DLD1 (cell line): ENCODE data around the gene RIMBP3C.
"Not testable (repeated sequence)": the region's sequence is repeated elsewhere in the genome, so short reads cannot be mapped to it uniquely, and the experiment has no call there.

Source experiments
- in situ Hi-C: cut with HindIII; loops from 2 replicates; pipeline ENCODE4 v1.10.0; 2017; ENCODE audit warnings: low sequenced_read_pairs

RIMBP3C gene, protein sequence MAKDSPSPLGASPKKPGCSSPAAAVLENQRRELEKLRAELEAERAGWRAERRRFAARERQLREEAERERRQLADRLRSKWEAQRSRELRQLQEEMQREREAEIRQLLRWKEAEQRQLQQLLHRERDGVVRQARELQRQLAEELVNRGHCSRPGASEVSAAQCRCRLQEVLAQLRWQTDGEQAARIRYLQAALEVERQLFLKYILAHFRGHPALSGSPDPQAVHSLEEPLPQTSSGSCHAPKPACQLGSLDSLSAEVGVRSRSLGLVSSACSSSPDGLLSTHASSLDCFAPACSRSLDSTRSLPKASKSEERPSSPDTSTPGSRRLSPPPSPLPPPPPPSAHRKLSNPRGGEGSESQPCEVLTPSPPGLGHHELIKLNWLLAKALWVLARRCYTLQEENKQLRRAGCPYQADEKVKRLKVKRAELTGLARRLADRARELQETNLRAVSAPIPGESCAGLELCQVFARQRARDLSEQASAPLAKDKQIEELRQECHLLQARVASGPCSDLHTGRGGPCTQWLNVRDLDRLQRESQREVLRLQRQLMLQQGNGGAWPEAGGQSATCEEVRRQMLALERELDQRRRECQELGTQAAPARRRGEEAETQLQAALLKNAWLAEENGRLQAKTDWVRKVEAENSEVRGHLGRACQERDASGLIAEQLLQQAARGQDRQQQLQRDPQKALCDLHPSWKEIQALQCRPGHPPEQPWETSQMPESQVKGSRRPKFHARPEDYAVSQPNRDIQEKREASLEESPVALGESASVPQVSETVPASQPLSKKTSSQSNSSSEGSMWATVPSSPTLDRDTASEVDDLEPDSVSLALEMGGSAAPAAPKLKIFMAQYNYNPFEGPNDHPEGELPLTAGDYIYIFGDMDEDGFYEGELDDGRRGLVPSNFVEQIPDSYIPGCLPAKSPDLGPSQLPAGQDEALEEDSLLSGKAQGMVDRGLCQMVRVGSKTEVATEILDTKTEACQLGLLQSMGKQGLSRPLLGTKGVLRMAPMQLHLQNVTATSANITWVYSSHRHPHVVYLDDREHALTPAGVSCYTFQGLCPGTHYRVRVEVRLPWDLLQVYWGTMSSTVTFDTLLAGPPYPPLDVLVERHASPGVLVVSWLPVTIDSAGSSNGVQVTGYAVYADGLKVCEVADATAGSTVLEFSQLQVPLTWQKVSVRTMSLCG (N-terminal part only)

DNA sequence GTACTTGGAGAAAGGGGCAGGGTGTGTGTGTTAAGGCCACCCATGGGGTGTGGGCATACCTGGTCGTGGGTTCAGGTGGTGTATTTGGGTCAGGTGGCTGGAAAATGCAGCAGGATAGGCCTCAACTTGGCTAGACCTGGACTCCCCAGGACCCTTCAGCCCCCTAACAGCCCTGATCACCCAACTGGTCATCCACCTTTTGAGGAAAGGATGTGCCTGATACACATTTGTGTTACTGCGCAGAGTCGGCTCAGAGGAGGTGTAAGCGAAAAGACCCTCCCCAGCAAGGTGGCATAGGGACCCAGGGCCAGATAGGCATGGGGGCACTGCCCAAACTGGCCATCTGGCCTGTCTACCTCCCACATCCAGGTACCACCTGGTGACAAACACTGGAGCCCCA, at the start of gene RIMBP3C:
RIMBP3C (minus strand) TSS at position 101 of the 400 bp plus-strand sequence. CDS start 485 bp downstream, outside the sequence.
- in situ Hi-C loops, result not testable (repeated sequence)

DNA sequence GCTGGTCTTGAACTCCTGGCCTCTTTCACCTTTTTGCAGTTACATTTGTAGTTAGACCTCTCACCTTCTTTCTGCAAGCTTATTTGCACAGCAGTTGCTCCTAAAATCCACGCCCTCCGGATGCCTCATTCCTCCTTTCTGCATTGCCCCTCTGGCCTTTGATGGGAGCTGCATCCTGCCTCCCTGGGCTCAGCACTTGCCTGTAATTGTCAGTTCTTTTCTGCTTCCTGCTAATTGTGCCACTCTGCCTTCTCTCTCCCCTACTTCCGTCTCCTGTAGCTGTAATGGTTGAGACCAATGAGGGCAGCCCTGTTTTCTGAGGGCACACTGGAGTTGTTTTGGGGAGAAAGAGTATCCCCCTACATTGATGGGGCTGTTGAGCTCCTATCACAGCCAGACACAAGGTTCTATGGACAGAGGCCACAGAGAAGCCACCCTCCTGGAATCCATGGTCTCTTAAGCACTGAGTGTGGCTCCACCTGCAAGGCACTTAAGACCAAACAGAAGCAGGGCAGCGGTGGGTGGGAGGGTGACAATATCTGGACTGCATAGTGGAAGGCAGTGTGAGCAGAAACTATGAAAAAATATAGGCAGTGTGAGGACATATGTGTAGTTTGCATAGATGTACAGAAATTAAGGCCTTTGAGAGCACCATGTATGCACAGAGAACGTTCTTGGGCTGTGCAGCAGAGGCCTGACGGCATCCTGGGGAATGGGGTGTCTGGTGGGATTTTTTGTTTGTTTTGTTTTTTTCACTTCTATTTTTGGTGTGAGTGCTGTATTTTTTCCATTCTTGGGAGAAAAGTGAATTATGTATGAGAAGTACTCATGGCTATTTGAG, 48.0 kb upstream of the RIMBP3C start:
- in situ Hi-C loops, result no loop called here

DNA sequence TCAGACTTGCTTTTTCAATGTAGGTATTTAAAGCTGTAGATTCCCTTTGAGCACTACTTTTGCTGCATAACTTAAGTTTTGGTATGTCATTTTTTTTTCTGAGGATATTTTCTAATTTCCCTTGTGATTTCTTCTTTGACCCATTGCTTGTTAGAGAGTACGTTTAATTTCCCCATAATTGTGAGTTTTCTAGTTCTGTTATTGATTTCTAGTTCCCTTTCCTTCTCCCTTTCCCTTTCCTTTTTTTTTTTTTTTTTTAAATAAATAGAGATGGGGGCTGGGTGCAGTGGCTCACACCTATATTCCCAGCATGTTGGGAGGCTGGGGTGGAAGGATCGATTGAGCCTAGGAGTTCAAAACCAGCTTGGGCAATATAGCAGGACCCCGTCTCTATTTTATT, 47.0 kb upstream of the RIMBP3C start:
- in situ Hi-C loops, result no loop called here

DNA sequence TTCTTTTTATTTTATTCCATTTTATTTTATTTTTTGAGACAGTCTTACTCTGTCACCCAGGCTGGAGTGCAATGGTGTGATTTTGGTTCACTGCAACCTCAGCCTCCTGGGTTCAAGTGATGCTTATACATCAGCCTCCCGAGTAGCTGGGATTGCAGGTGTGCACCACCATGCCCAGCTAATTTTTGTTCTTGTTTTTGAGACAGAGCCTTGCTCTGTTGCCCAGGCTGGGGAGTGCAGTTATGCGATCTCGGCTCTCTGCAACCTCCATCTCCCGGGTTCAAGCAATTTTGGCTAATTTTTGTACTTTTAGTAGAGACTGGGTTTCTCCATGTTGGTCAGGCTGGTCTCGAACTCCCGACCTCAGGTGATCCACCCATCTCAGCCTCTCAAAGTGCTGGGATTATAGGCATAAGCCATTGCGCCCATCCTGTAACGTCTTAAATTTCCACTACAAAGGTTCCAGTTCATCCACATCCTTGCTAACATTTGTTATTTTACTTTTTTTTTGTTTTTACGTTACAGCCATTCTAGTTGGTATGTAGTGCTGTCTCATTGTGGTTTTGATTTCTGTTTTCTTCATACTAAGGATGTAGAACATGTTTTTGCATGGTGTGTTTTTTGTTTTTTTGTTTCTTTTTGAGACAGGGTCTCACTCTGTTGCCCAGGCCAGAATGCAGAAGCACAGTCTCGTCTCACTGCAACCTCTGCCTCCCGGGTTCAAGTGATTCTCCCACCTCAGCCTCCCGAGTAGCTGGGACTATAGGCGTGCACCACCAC, 45.3 kb upstream of the RIMBP3C start:
- in situ Hi-C loops, result not testable (repeated sequence)

DNA sequence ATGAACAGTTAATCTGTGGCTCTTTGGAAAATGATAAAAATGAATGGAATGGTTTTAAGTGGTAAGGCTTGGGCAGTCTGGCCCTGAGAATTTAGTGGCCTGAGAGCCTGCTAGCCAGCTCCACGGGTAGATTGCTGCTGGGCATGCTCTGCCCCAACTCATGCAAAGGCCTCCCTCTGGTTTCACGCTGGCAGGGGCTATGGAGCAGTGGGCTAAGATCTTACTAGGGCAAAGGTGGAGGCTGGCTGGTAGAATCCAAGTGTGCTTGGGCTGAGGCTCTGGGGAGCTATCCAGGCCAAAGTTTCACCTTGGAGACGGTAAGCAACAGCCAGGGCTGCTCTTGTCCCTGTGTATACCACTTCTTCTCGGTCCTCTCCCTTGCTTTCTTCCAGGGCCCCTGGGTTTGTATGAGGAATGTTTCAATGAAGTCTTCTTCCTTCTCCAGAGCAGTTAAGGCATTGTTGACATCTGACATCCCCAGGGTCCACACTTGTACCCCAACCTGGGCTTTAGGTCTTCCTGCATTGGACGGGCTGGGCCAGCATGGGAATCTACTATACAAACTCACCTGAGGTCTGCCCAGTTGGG, 43.7 kb upstream of the RIMBP3C start:
- in situ Hi-C loops, result no loop called here

DNA sequence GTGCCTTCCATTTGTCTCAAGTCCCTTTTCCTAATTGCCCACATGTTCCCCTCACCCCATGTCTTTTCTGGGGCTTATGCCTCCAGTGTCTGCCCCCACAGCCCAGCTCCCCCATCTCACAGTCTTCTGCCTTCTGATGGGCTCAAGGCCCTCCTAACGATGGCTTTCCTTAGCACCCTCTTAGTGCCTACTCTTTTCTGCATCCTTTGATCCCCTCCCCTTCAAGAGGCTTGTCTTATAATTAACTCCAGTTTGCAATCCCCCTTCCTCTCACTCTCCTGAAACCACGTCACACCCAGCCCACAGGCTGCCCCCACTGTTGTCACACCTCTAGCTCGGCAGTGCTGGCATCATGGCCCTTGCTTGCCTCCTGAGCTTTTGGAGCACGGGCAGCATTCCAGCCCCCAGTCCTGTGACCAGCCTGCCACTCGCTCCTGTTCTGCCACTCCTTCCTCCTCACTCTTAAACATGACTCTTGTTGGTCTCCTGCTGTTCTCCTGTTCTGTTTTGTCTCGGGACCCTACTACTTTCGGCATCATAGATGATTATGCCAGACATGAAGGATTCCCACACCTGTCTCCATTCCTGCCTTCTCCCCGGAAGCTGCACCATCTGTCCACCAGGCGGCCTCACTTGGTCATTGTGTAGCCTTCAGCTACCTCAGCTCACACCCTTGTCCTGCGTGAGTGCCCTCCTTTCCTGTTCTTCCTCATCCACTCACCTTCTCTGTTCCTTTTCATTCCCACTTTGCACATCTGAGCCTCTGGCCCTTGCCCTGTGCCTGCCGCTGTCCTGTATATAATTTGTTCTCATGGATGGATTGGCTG, 42.4 kb upstream of the RIMBP3C start:
- in situ Hi-C loops, result no loop called here

DNA sequence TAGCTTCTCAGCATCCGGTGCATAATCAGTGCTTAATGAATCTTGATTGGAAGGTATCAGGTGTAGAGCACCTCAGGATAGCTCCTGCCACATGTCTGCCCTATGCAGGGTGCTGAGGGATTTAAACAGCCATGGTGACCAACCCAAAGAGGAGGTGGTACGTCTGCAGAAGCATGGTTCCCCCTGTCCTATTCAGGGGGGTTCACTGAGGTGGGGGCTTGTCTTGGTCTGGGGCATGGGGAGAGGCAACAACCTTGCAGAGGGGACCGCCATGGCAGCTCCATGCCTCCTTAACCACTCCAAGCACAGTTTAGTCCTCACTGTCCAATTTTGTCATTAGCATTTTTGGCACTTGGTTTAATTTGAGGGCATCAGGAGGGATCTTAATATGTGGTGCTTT, 41.2 kb upstream of the RIMBP3C start:
- in situ Hi-C loops, result no loop called here

DNA sequence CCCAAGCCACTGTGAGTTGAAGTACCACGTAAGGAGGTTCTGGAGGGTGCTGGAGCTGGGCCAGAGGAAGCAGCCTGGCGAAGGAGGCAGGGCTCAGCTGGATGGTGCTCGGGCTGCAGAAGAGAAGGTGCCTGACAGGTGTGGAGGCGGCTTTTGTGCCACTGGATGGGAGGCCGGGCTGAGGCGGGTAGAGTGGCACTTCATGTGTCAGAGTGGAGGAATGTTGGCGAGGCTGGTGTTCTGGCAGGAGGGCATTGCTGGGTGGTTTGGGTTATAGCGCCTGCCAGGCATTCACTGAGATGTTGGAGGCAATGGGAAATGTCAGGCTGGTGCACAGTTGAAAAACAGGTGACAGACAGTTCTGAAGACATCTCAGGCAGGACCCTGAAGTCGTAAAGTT, 40.4 kb upstream of the RIMBP3C start:
- in situ Hi-C loops, result no loop called here

DNA sequence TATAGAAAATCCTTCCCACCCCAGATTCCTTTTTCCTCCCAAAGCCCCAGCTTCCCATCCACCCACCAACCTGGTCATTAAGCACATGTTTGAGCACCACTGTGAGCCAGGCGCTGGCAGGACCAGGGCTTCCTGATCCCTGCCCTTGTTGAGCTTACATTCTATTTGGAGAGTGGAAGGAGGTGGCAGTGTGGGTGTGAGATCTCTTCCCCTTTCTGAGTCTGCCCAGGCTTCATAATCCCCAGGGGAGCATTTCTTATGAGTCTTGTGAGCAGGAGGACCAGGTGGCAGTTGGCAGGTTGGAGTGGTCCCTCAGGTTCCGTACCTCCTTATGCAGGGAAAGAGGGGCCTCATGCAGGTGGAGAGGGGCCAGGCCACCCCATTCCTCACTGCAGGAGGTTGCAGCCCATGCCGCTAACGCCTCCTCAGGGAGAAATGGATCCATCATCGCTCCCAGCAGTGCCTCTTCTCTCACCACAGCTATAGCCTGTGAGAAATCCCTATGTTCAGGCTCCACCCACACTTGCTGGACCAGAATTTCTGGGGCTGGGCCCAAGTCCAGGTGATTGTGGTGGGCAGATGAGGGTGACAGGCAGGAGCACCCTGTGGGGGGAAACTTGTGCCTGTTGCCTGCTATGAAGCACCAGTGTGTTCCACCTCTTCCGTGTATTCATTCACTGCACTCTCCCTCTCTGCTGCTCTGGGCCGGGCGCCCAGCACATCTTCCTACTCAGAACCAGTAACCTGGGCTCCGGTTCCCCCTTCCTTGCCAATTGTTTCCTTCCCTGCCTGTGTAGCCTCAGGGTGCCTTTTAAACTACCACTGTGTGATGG, 39.8 kb upstream of the RIMBP3C start:
- in situ Hi-C loops, result no loop called here

DNA sequence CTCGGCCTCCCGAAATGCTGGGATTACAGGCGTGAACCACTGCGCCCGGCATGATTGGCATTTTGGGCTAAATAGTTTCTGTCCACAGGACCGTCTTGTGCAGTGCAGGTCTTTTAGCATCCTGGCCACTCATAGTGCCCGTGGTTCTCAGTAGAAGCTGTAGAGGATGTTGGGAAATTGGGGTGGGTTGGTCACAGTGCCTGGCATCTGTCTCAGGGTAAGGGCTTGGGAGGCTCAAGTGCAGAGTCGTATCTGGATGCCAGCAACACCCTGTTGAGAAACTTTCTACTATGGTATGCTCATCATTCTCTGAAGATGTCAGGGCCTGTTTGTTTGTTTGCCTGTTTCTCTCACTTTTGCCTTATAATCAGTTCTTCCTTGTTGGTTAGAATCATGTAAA, 38.1 kb upstream of the RIMBP3C start:
- in situ Hi-C loops, result no loop called here

DNA sequence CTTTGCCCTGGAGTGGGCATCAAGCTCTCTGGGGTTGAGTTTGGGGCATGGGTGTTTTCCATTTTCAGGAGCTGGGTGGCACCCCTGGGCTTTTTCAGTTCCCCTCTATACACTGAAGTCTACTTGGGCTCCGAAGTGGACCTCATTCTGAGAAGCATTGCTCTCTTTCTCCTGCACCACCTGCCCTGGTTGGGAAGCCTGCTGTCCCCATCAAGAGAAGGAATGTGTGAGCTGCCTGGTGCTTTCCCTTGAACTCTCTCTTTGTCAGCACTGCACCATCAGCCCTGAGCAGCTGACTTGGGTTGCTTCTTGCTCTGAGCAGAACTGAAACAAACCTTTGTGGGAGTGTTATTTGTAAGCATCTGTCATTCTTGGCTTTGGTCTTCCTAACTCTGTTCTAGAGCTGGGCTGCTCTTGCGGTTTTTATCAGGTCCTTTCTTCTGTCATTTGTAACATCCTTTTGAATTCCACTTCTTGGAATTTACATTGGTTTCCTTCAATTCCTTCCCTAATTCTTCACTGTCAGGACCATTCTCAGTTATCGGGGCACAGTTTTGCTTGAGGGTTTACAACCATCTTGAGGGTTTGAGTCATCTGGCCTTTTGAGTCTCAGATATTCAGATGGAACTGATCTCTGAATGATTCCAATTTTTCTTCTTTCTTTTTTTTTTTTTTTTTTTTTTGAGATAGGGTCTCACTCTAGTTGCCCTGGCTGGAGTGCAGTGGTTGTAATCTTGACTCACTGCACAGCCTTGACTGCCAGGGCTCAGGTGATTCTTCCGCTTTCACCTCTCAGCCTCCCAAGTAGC, 36.7 kb upstream of the RIMBP3C start:
- in situ Hi-C loops, result no loop called here

DNA sequence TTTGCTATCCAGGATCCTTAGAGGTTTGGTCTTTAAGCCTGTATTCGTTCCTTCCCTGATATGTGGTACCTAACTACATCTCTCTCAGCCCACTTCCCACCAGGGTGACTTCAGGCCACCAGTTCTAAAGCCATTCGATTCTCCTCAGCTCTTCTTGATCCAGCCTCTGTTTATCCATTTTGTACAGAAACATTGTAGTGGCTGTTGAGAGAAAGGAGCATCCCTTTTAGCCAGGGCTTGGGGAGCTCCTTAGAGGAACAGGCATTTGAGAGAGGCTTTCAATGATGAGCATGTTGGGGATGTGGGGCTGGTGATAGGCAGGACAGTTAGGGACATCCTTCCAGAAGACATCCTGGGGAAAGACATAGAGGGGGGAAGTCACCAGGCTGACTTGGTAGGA, 34.1 kb upstream of the RIMBP3C start:
- in situ Hi-C loops, result no loop called here

DNA sequence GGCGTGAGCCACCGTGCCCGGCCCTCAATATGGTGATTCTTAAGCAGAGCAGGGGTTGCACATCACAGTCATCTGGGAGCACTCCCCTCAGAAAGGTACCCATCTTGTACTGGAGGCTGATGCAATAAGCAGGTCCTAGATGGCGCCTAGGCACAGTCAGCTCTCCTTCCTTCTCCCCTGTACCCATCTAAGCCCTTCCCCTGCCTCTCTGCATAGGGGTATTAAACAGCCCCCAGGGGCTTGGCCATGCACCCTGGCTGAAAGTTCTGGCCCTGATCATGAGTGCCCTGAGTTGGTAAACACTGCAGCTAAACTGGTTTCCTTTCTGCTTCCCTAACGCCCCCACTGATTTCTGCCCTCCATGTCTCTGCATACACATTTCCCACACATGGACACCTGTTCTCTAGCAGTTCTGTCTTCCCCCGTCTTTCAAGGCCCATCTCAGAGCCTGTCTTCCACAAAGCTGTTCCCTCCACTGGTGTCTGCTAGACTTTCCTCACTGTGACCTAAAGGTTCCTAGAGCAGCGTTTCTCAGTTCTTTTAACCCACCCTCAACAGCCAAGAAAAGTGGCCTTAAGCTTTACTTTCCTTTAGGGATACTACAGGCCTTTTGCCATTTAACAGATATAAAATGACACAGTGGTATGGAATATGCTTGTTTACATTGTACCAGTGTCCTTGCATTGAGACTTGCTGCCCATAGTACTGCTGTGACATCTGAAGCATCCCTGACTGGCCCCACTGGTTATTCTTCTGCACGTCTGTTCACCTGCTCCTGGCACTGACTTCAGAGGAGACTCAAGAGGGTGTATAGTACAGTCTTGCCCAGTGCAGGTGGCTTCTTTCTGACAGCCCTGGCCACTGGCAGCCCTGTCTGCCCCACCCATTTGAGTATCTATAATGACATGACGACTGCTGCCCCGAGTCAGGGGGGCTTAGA, 31.8 kb upstream of the RIMBP3C start:
- in situ Hi-C loops, result no loop called here

DNA sequence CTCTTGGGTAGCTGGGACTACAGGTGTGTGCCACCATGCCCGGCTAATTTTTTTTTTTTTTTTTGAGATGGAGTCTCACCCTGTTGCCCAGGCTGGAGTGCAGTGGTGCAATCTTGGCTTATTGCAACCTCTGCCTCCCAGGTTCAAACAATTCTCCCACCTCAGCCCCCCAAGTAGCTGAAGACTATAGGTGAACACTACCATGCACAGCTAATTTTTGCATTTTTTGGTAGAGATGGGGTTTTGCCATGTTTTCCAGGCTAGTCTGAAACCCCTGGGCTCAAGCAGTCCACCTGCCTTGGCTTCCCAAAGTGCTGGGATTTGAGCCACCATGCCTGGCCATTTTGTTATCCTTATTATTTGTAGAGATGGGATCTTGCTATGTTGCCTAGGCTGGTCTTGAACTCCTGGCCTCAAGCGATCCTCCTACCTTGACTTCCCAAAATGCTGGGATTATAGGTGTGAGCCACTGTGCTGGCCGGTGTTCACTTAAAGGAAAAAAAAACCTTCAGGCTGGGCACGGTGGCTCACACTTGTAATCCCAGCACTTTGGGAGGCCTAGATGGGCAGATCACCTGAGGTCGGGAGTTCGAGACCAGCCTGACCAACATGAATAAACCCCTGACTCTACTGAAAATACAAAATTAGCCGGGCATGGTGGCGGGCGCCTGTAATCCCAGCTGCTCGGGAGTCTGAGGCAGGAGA, 29.9 kb upstream of the RIMBP3C start:
- in situ Hi-C loops, result not testable (repeated sequence)

DNA sequence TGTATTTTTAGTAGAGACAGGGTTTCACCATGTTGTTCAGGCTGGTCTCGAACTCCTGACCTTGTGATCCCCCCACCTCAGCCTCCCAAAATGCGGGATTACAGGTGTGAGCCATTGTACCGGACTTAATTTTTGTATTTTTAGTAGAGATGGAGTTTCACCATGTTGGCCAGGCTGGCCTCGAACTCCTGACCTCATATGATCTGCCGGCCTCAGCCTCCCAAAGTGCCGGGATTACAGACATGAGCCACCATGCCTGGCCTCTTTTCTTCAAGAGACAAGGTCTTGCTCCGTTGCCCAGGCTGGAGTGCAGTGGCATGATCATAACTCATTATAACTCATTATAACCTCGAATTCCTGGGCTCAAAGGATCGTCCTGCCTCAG, 29.4 kb upstream of the RIMBP3C start:
- in situ Hi-C loops, result not testable (repeated sequence)
